ENCODE results near the gene SAMD8. TPM values are rescaled to one million over a fixed set of nuclear protein-coding genes. Genes with fewer than 3 reads are reported as not detected.

SAMD8 gene
- total and polyA plus RNA-seq, 2 donors (not counting 3 experiments of a cell fraction or from before 2014, with no cell fraction given), result 19.6 to 22.8 TPM

DNA sequence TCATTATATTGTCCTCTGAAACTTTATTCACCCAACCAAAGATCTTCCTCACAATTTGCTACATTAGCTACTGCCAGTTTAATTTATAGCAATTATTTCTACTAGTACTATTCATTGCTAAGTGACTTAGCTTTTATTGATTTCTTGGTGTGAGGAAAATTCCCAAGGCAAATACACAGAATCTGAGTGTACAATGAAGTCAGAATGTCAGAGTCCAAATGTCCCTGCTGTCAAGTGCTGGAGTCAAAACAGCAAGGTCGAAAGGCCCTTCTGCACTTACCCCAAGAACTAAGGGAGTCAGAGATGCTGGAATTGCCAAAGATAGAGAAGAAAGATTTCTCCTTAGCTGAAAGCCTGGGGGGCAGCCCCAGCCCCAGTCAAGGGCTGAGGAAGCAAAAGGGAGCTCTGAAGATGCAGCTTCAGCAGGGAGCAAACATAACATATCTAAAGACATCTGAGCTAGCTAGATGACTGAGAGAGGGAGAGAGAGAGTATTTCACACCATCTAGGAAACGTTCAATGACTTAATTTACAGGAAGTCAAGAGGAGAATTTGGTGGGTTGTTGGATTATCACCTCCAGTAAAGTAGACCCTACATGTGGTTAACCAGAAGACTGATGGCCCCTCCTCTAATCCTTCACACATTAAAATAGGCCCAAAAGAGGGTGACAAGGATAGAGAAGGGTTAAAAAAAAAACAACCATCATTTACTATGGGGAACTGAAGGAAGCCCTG is 36.6 kb upstream of the SAMD8 start:
- H3K4me2 ChIP-seq (ENCODE audit: insufficient read depth, low read length), result no peak overlapping the region
- no peak for FAIRE-seq
- TF ChIP-seq JUN (IDR thresholded peaks at IDR 0.05; ENCODE audit: borderline replicate concordance, insufficient read depth, insufficient read length, low read depth) (no peak), FOS (IDR thresholded peaks at IDR 0.05; ENCODE audit: borderline replicate concordance, insufficient read depth, low read length) (no peak), POLR2A (IDR thresholded peaks at IDR 0.05; ENCODE audit: low read depth, low read length) (no peak), GATA2 (IDR thresholded peaks at IDR 0.05; ENCODE audit: insufficient read depth, insufficient read length, low read depth, low read length) (no peak), POLR2AphosphoS5 (IDR thresholded peaks at IDR 0.05; ENCODE audit: insufficient read depth, low read depth, low read length) (no peak)
- TF ChIP-seq, protein P1, sequence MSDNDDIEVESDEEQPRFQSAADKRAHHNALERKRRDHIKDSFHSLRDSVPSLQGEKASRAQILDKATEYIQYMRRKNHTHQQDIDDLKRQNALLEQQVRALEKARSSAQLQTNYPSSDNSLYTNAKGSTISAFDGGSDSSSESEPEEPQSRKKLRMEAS (IDR thresholded peaks at IDR 0.05; ENCODE audit: insufficient read depth, insufficient read length), result no peak
- TF ChIP-seq, protein P2, sequence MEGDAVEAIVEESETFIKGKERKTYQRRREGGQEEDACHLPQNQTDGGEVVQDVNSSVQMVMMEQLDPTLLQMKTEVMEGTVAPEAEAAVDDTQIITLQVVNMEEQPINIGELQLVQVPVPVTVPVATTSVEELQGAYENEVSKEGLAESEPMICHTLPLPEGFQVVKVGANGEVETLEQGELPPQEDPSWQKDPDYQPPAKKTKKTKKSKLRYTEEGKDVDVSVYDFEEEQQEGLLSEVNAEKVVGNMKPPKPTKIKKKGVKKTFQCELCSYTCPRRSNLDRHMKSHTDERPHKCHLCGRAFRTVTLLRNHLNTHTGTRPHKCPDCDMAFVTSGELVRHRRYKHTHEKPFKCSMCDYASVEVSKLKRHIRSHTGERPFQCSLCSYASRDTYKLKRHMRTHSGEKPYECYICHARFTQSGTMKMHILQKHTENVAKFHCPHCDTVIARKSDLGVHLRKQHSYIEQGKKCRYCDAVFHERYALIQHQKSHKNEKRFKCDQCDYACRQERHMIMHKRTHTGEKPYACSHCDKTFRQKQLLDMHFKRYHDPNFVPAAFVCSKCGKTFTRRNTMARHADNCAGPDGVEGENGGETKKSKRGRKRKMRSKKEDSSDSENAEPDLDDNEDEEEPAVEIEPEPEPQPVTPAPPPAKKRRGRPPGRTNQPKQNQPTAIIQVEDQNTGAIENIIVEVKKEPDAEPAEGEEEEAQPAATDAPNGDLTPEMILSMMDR (IDR thresholded peaks at IDR 0.05; ENCODE audit: extremely low read depth in 1 of 2, insufficient read depth in 1 of 2, low read depth in 1 of 2, low read length in 2 of 2), result no peak
- H2AFZ ChIP-seq (ENCODE audit: low read depth, low read length), result no peak overlapping the region
- H3K9me3 ChIP-seq (replicated peaks; ENCODE audit: control insufficient read depth, insufficient read depth, low read length), result no peaks in the 10 kb centered on the region
- H3K4me1 ChIP-seq (ENCODE audit: control insufficient read depth, extremely low read depth, insufficient read depth, low read length), result no peaks in the 10 kb centered on the region
- ChIA-PET CTCF (interaction anchor here (1.3 kb wide), 1 partner anchor 321 kb away, joined by 3 read pairs; no protein-coding TSS in a partner anchor), POLR2A (interaction anchor here (0.6 kb wide), 1 partner anchor 134 kb away, joined by 3 read pairs; no protein-coding TSS in a partner anchor)
- H3K4me3 ChIP-seq (replicated peaks in 1 of 3; ENCODE audit: insufficient read depth in 1 of 3, low read depth in 1 of 3, low read length in 3 of 3), result no peak overlapping the region
- H3K79me2 ChIP-seq (ENCODE audit: control insufficient read depth, insufficient read depth, low read length), result no peaks in the 10 kb centered on the region
- no peaks in the 10 kb centered on the region for H3K36me3 ChIP-seq (ENCODE audit: control insufficient read depth in 2 of 2, extremely low read depth in 1 of 2, insufficient read depth in 2 of 2, low read length in 2 of 2)
- no peak for DNase-seq (ENCODE audit: low read depth, low spot score)
- BruUV-seq (replicated peaks), result no TSS peak
- intact Hi-C loops (cut with micrococcal nuclease), result no loop called here
- H3K9ac ChIP-seq (replicated peaks; ENCODE audit: extremely low read depth, insufficient read depth, low read length), result no peak overlapping the region
- no peaks in the 10 kb centered on the region for H3K27me3 ChIP-seq (ENCODE audit: control insufficient read depth in 2 of 2, insufficient read depth in 2 of 2, low read length in 2 of 2)
- dilution Hi-C loops (cut with MboI; ENCODE audit: extremely low pct_ligation_motif_present, low sequenced_read_pairs), result no loop called here
- no peaks in the 10 kb centered on the region for H3K9me1 ChIP-seq (replicated peaks; ENCODE audit: control insufficient read depth, extremely low read depth, insufficient read depth, low read length)
- H3K27ac ChIP-seq (ENCODE audit: insufficient read depth, low read depth, low read length), result no peak overlapping the region
- no peaks in the 10 kb centered on the region for H4K20me1 ChIP-seq (replicated peaks; ENCODE audit: control insufficient read depth, extremely low read depth, insufficient read depth, low read length)
